ENCODE results near the gene DNAJC7.
A peak's percentile ranks its signal among the peaks of the same experiment; 100 is the strongest.

Gene DNAJC7

GRCh38 chr17:42016941-42017865 is at the start of gene DNAJC7:
Gene DNAJC7 (minus strand): TSS chr17:42017439. CDS start chr17:42017416, 23 bp downstream.
- DNase-seq: peak; percentile 82

GRCh38 chr17:42065201-42065600 is 48.0 kb upstream of the DNAJC7 start:
- DNase-seq: no peak

GRCh38 chr17:42062681-42063080 is 45.4 kb upstream of the DNAJC7 start:
- no peak for DNase-seq

GRCh38 chr17:42061646-42062487 is 44.6 kb upstream of the DNAJC7 start:
- DNase-seq: no peak

- DNase-seq: no peak
Measured at GRCh38 chr17:42060231-42060630, 43.0 kb upstream of the DNAJC7 start.

GRCh38 chr17:42059815-42060214 is 42.6 kb upstream of the DNAJC7 start:
- no peak for DNase-seq

GRCh38 chr17:42058063-42058462 is 40.8 kb upstream of the DNAJC7 start:
- DNase-seq: no peak

GRCh38 chr17:42056635-42057034 is 39.4 kb upstream of the DNAJC7 start:
- no peak for DNase-seq

GRCh38 chr17:42055496-42055895 is 38.3 kb upstream of the DNAJC7 start:
- DNase-seq: no peak

GRCh38 chr17:42055027-42055426 is 37.8 kb upstream of the DNAJC7 start:
- no peak for DNase-seq

- no peak for DNase-seq
Measured at GRCh38 chr17:42053731-42054500, 36.7 kb upstream of the DNAJC7 start.

GRCh38 chr17:42052346-42052877 is 35.2 kb upstream of the DNAJC7 start:
- no peak for DNase-seq

GRCh38 chr17:42051645-42052044 is 34.4 kb upstream of the DNAJC7 start:
- DNase-seq: no peak

- no peak for DNase-seq
Measured at GRCh38 chr17:42051013-42051400, 33.8 kb upstream of the DNAJC7 start.

GRCh38 chr17:42050393-42051012 is 33.3 kb upstream of the DNAJC7 start, which contains the start of gene C17orf113:
Gene C17orf113 (minus strand): TSS chr17:42050601. CDS start chr17:42043376, 7,225 bp downstream.
- peak; percentile 26 for DNase-seq

GRCh38 chr17:42049834-42050392 is 32.7 kb upstream of the DNAJC7 start:
- no peak for DNase-seq

- DNase-seq: no peak
Measured at GRCh38 chr17:42047343-42047742, 30.1 kb upstream of the DNAJC7 start.

GRCh38 chr17:42045719-42046118 is 28.5 kb upstream of the DNAJC7 start:
- no peak for DNase-seq

GRCh38 chr17:42042598-42043319 is 25.5 kb upstream of the DNAJC7 start:
- DNase-seq: no peak

GRCh38 chr17:42041619-42042018 is 24.4 kb upstream of the DNAJC7 start:
- no peak for DNase-seq

- DNase-seq: no peak
Measured at GRCh38 chr17:42040818-42041217, 23.6 kb upstream of the DNAJC7 start.
